Measurements from ENCODE around the gene RBM33.

The RBM33 gene

GRCh38 chr7:155705623-155706360, 61.3 kb downstream of the RBM33 start:
- Histone ChIP-seq H2BK15ac (ENCODE audit: low read depth, poor library complexity, severe bottlenecking) (no peak overlapping the region), H4K91ac (ENCODE audit: low read length) (no peak overlapping the region), H3K9ac (ENCODE audit: low read length) (no peak overlapping the region), H3K36me3 (ENCODE audit: control insufficient read depth in 1 of 2, insufficient read depth in 2 of 2, low read depth in 1 of 2, low read length in 2 of 2) (peaks cover 22 to 99% of the 10 kb centered on the region in 2 experiments), H3K23ac (ENCODE audit: low read length in 2 of 2) (no peak overlapping the region), H3K14ac (ENCODE audit: low read length in 2 of 2) (no peak overlapping the region), H3K4ac (ENCODE audit: low read depth in 1 of 2, low read length in 2 of 2) (no peak overlapping the region), H3K4me1 (ENCODE audit: control insufficient read depth, insufficient read depth, low read depth, low read length) (peaks cover 3% of the 10 kb centered on the region), H3K27ac (ENCODE audit: low read length, poor library complexity, severe bottlenecking) (no peak overlapping the region), H3K4me3 (ENCODE audit: insufficient read depth in 1 of 2, low read depth in 1 of 2, low read length in 2 of 2) (no peak overlapping the region), H3K79me1 (replicated peaks; ENCODE audit: low read length, poor library complexity, severe bottlenecking) (peaks cover 22% of the 10 kb centered on the region), H2AK5ac (ENCODE audit: low read length, severe bottlenecking) (no peak overlapping the region), H4K8ac (ENCODE audit: low read length) (no peak overlapping the region), H2BK5ac (ENCODE audit: low read depth, low read length, poor library complexity, severe bottlenecking) (no peak overlapping the region), H2BK12ac (ENCODE audit: low read length in 2 of 2) (no peak overlapping the region), H3K18ac (ENCODE audit: low read depth in 1 of 2, low read length in 2 of 2) (no peak overlapping the region), H2AFZ (ENCODE audit: low read depth, low read length) (no peak overlapping the region), H3K9me3 (ENCODE audit: control insufficient read depth, low read length) (no peaks in the 10 kb centered on the region), H2BK120ac (ENCODE audit: low read depth, low read length) (no peak overlapping the region), H3K4me2 (ENCODE audit: low read length, poor library complexity, severe bottlenecking) (no peak overlapping the region), H3K27me3 (ENCODE audit: control insufficient read depth in 1 of 2, insufficient read depth in 1 of 2, low read length in 2 of 2) (no peaks in the 10 kb centered on the region)
- WGBS: 95% methylated on average over 16 of the region's 16 CpGs
- no peak for DNase-seq

- Histone ChIP-seq H3K18ac (ENCODE audit: low read depth in 1 of 2, low read length in 2 of 2) (no peak overlapping the region), H3K14ac (ENCODE audit: low read length in 2 of 2) (no peak overlapping the region), H3K4ac (ENCODE audit: low read depth in 1 of 2, low read length in 2 of 2) (no peak overlapping the region), H3K27ac (ENCODE audit: low read length, poor library complexity, severe bottlenecking) (no peak overlapping the region), H4K8ac (ENCODE audit: low read length) (no peak overlapping the region), H3K27me3 (ENCODE audit: control insufficient read depth in 1 of 2, insufficient read depth in 1 of 2, low read length in 2 of 2) (no peaks in the 10 kb centered on the region), H3K4me1 (ENCODE audit: control insufficient read depth, insufficient read depth, low read depth, low read length) (peaks cover 3% of the 10 kb centered on the region), H2BK15ac (ENCODE audit: low read depth, poor library complexity, severe bottlenecking) (no peak overlapping the region), H3K4me3 (ENCODE audit: insufficient read depth in 1 of 2, low read depth in 1 of 2, low read length in 2 of 2) (no peak overlapping the region), H3K4me2 (ENCODE audit: low read length, poor library complexity, severe bottlenecking) (no peak overlapping the region), H2AK5ac (ENCODE audit: low read length, severe bottlenecking) (no peak overlapping the region), H3K79me1 (replicated peaks; ENCODE audit: low read length, poor library complexity, severe bottlenecking) (peaks cover 22% of the 10 kb centered on the region), H3K9me3 (ENCODE audit: control insufficient read depth, low read length) (no peaks in the 10 kb centered on the region), H4K91ac (ENCODE audit: low read length) (no peak overlapping the region), H2AFZ (ENCODE audit: low read depth, low read length) (no peak overlapping the region), H2BK120ac (ENCODE audit: low read depth, low read length) (no peak overlapping the region), H3K36me3 (ENCODE audit: control insufficient read depth in 1 of 2, insufficient read depth in 2 of 2, low read depth in 1 of 2, low read length in 2 of 2) (peaks cover 26 to 97% of the 10 kb centered on the region in 2 experiments), H3K23ac (ENCODE audit: low read length in 2 of 2) (no peak overlapping the region), H3K9ac (ENCODE audit: low read length) (no peak overlapping the region), H2BK12ac (ENCODE audit: low read length in 2 of 2) (no peak overlapping the region), H2BK5ac (ENCODE audit: low read depth, low read length, poor library complexity, severe bottlenecking) (no peak overlapping the region)
- no peak for DNase-seq
- 94% methylated on average over 6 of the region's 10 CpGs for WGBS
Observed at GRCh38 chr7:155706376-155706775, 61.9 kb downstream of the RBM33 start.

- Histone ChIP-seq H2AFZ (ENCODE audit: low read depth, low read length) (no peak overlapping the region), H3K36me3 (ENCODE audit: control insufficient read depth in 1 of 2, insufficient read depth in 2 of 2, low read depth in 1 of 2, low read length in 2 of 2) (peaks cover 43 to 93% of the 10 kb centered on the region in 2 experiments), H4K91ac (ENCODE audit: low read length) (no peak overlapping the region), H3K79me1 (replicated peaks; ENCODE audit: low read length, poor library complexity, severe bottlenecking) (peaks cover 43% of the 10 kb centered on the region), H3K27me3 (ENCODE audit: control insufficient read depth in 1 of 2, insufficient read depth in 1 of 2, low read length in 2 of 2) (no peaks in the 10 kb centered on the region), H3K4ac (ENCODE audit: low read depth in 1 of 2, low read length in 2 of 2) (no peak overlapping the region), H3K4me3 (ENCODE audit: insufficient read depth in 1 of 2, low read depth in 1 of 2, low read length in 2 of 2) (no peak overlapping the region), H2AK5ac (ENCODE audit: low read length, severe bottlenecking) (no peak overlapping the region), H3K4me1 (ENCODE audit: control insufficient read depth, insufficient read depth, low read depth, low read length) (peaks cover 3% of the 10 kb centered on the region), H3K27ac (ENCODE audit: low read length, poor library complexity, severe bottlenecking) (no peak overlapping the region), H3K14ac (ENCODE audit: low read length in 2 of 2) (no peak overlapping the region), H3K9ac (ENCODE audit: low read length) (no peak overlapping the region), H4K8ac (ENCODE audit: low read length) (no peak overlapping the region), H3K4me2 (ENCODE audit: low read length, poor library complexity, severe bottlenecking) (no peak overlapping the region), H3K18ac (ENCODE audit: low read depth in 1 of 2, low read length in 2 of 2) (no peak overlapping the region), H2BK120ac (ENCODE audit: low read depth, low read length) (no peak overlapping the region), H3K23ac (ENCODE audit: low read length in 2 of 2) (no peak overlapping the region), H3K9me3 (ENCODE audit: control insufficient read depth, low read length) (no peaks in the 10 kb centered on the region), H2BK12ac (ENCODE audit: low read length in 2 of 2) (no peak overlapping the region), H2BK15ac (ENCODE audit: low read depth, poor library complexity, severe bottlenecking) (no peak overlapping the region), H2BK5ac (ENCODE audit: low read depth, low read length, poor library complexity, severe bottlenecking) (no peak overlapping the region)
- no peak for DNase-seq
Observed at GRCh38 chr7:155709453-155709852, 65.0 kb downstream of the RBM33 start.

DNA sequence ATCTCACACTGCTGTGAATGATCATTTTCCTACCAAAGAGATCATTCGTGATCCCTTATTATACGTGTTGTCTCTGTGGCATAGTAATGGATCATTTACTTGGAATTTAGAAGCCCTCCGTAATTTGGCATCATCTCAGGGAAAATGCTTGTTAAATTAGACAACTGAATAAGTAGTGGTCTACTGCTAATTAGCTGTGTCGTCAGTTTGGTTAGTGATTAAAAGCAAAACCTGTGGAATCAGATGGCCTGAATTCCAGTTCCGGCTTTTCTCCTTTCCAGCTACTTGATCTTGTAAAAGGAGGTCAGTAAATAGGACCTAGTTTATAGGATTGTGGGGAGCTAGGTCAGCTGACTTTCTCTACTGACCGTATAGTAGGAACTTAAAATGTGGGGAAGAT, 65.6 kb downstream of the RBM33 start:
- no peaks in the 10 kb centered on the region for H3K9me3 ChIP-seq (ENCODE audit: control insufficient read depth, low read length)
- WGBS: over 99% methylated on average over 5 of the region's 6 CpGs

More for the DNA sequence above, 65.6 kb downstream of the RBM33 start:
- no peak for DNase-seq
- no peak overlapping the region for H4K8ac ChIP-seq (ENCODE audit: low read length)
- H3K36me3 ChIP-seq (ENCODE audit: control insufficient read depth in 1 of 2, insufficient read depth in 2 of 2, low read depth in 1 of 2, low read length in 2 of 2): peaks cover 48 to 93% of the 10 kb centered on the region in 2 experiments
- H3K14ac ChIP-seq (ENCODE audit: low read length in 2 of 2): no peak overlapping the region
- H3K18ac ChIP-seq (ENCODE audit: low read depth in 1 of 2, low read length in 2 of 2): no peak overlapping the region
- H2AFZ ChIP-seq (ENCODE audit: low read depth, low read length): no peak overlapping the region
- H2AK5ac ChIP-seq (ENCODE audit: low read length, severe bottlenecking): no peak overlapping the region
- no peak overlapping the region for H4K91ac ChIP-seq (ENCODE audit: low read length)
- H3K4me1 ChIP-seq (ENCODE audit: control insufficient read depth, insufficient read depth, low read depth, low read length): peaks cover 3% of the 10 kb centered on the region
- no peak overlapping the region for H3K9ac ChIP-seq (ENCODE audit: low read length)
- H3K79me1 ChIP-seq (replicated peaks; ENCODE audit: low read length, poor library complexity, severe bottlenecking): peaks cover 48% of the 10 kb centered on the region
- no peaks in the 10 kb centered on the region for H3K27me3 ChIP-seq (ENCODE audit: control insufficient read depth in 1 of 2, insufficient read depth in 1 of 2, low read length in 2 of 2)
- no peak overlapping the region for H3K4ac ChIP-seq (ENCODE audit: low read depth in 1 of 2, low read length in 2 of 2)
- no peak overlapping the region for H2BK120ac ChIP-seq (ENCODE audit: low read depth, low read length)
- no peak overlapping the region for H3K4me2 ChIP-seq (ENCODE audit: low read length, poor library complexity, severe bottlenecking)
- H2BK5ac ChIP-seq (ENCODE audit: low read depth, low read length, poor library complexity, severe bottlenecking): no peak overlapping the region
- H3K23ac ChIP-seq (ENCODE audit: low read length in 2 of 2): no peak overlapping the region
- H3K27ac ChIP-seq (ENCODE audit: low read length, poor library complexity, severe bottlenecking): no peak overlapping the region
- H2BK15ac ChIP-seq (ENCODE audit: low read depth, poor library complexity, severe bottlenecking): no peak overlapping the region
- no peak overlapping the region for H2BK12ac ChIP-seq (ENCODE audit: low read length in 2 of 2)
- no peak overlapping the region for H3K4me3 ChIP-seq (ENCODE audit: insufficient read depth in 1 of 2, low read depth in 1 of 2, low read length in 2 of 2)
